Sigmoid colon (tissue), 4 donors: ENCODE measurements around the gene SF3B1.

Experiments
- EP300 ChIP-seq, 4 donors: sonication (generic); formaldehyde crosslinking; IDR thresholded peaks; one replicate each; pipeline ENCODE4 v1.6.1; 2017; ENCODE audit warnings: antibody characterized with exemption in 4 of 4
- POLR2A ChIP-seq, 2 donors: fragments of 450-650 bp; IDR thresholded peaks; one replicate each; pipeline ENCODE4 v1.6.1; 2016; ENCODE audit warnings: antibody characterized with exemption in 2 of 2, mild to moderate bottlenecking in 2 of 2, moderate library complexity in 2 of 2
- POLR2AphosphoS5 ChIP-seq, 4 donors: sonication (generic); formaldehyde crosslinking; IDR thresholded peaks; one replicate each; pipeline ENCODE4 v1.6.1; 2017; ENCODE audit warnings: antibody characterized with exemption in 4 of 4
- TF ChIP-seq, protein P1 (sequence below), 4 experiments: fragments of 450-650 bp in 3 of 4; fragments of 200-600 bp in 1 of 4; IDR thresholded peaks; one replicate each; pipeline ENCODE4 v1.5.1; 2016 to 2019; ENCODE audit warnings: antibody characterized with exemption in 4 of 4, mild to moderate bottlenecking in 3 of 4, moderate library complexity in 2 of 4

DNA sequence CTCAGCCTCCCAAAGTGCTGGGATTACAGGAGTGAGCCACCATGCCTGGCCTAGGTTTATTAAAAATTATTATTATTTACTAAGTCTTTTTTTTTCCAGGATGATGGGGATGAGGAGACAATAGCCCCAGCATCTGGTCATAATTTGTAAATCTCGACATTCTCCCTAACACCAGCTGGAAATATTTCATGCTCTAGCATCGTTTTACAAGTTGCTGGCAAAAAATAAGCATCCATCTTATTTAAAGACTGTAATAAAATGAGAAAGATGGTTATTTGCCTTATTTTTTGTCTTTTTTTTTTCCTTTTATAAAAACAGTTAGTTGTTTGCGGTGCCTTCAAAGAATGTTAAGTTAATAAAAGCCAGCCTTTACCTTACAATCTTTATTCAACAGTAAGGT lies 56.7 kb downstream of the SF3B1 start:
- TF ChIP-seq POLR2A (IDR thresholded peaks at IDR 0.05) = no peak
- TF ChIP-seq EP300 (IDR thresholded peaks at IDR 0.05) = no peak
- TF ChIP-seq POLR2AphosphoS5 (IDR thresholded peaks at IDR 0.05) = no peak
- TF ChIP-seq, protein P1, sequence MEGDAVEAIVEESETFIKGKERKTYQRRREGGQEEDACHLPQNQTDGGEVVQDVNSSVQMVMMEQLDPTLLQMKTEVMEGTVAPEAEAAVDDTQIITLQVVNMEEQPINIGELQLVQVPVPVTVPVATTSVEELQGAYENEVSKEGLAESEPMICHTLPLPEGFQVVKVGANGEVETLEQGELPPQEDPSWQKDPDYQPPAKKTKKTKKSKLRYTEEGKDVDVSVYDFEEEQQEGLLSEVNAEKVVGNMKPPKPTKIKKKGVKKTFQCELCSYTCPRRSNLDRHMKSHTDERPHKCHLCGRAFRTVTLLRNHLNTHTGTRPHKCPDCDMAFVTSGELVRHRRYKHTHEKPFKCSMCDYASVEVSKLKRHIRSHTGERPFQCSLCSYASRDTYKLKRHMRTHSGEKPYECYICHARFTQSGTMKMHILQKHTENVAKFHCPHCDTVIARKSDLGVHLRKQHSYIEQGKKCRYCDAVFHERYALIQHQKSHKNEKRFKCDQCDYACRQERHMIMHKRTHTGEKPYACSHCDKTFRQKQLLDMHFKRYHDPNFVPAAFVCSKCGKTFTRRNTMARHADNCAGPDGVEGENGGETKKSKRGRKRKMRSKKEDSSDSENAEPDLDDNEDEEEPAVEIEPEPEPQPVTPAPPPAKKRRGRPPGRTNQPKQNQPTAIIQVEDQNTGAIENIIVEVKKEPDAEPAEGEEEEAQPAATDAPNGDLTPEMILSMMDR (IDR thresholded peaks at IDR 0.05) = no peak
